ENCODE measurements around the gene THAP8.

- TF ChIP-seq EZH2 (IDR thresholded peaks at IDR 0.05) (no peak), POLR2AphosphoS5 (IDR thresholded peaks at IDR 0.05; ENCODE audit: borderline replicate concordance, low read depth, low read length) (no peak), FOXP2 (optimal IDR thresholded peaks at IDR 0.05; ENCODE audit: control extremely low read depth, extremely low read length, insufficient read depth) (no peak)
Observed at GRCh38 chr19:36092566-36092965, 38.5 kb upstream of the THAP8 start.

All from SK-N-MC (cell line).